Fibroblast of upper back skin (primary cell): Measurements from ENCODE around the gene GPR132.
"Not testable (repeated sequence)": the region's sequence is repeated elsewhere in the genome, so short reads cannot be mapped to it uniquely, and the experiment has no call there.

ENCODE experiments used
- DNase-seq: peaks from one replicate; pipeline ENCODE4 v3.0.0-alpha.2; 2013

Gene GPR132

DNA sequence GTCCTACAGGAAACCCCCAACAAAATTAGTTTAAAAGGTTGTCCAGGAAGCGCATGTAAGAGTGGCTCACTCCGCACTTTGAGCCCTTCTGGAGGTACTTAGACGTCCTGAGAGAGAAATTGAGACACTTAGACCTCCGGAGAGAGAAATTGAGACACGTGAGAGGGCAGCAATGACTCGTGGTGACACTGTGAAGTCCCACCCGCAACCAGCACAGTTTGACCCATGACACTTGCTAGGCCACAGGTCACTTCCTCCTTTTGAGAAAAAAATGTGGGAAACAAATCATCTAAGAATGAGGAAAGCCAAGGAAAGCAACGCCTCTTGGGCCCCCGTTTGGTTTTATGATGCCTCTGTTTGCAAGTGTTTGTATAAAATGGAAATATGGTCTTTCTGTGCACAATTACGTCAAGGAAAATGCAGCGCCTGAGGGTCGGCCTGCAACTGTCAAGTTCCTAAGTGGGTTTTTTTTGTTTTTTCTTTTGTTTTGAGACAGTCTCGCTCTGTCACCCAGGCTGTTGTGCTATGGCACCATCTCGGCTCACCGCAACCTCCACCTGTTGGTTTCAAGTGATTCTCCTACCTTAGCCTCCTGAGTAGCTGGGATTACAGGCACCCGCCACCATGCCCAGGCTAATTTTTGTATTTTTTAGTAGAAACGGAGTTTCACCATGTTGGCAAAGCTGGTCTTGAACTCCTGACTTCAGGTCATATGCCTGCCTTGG, 30.8 kb downstream of the GPR132 start:
- no peak for DNase-seq

DNA sequence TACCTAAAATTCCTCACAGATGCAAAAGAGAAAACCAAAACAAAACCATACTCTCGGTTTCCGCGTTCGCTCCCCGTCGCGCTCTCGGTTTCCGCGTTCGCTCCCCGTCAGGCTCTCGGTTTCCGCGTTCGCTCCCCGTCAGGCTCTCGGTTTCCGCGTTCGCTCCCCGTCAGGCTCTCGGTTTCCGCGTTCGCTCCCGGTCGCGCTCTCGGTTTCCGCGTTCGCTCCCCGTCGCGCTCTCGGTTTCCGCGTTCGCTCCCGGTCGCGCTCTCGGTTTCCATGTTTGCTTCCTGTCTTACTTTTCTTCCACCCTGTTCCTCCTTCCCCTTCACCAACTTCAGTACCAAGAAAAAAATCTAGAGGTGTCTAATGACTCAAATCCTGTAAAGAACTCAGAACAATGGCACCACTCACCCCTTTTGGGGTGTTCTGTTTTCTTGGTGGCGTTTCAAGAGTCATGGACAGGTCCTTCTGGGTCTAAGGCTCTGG, 31.8 kb downstream of the GPR132 start:
- DNase-seq, result not testable (repeated sequence)

DNA sequence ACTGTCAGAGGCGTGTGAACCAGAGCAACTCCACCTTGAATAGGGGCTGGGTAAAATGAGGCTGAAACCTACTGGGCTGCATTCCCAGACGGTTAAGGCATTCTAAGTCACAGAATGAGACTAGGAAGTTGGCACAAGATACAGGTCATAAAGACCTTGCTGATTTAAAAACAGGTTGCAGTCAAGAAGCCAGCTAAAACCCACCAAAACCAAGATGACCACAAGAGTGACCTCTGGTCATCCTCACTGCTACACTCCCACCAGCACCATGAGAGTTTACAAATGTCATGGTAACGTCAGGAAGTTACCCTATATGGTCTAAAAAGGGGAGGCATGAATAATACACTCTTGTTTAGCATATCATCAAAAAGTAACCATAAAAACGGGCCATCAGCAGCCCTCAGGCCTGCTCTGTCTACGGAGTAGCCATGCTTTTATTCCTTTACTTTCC, 32.8 kb downstream of the GPR132 start:
- DNase-seq, result peak; percentile 40

DNA sequence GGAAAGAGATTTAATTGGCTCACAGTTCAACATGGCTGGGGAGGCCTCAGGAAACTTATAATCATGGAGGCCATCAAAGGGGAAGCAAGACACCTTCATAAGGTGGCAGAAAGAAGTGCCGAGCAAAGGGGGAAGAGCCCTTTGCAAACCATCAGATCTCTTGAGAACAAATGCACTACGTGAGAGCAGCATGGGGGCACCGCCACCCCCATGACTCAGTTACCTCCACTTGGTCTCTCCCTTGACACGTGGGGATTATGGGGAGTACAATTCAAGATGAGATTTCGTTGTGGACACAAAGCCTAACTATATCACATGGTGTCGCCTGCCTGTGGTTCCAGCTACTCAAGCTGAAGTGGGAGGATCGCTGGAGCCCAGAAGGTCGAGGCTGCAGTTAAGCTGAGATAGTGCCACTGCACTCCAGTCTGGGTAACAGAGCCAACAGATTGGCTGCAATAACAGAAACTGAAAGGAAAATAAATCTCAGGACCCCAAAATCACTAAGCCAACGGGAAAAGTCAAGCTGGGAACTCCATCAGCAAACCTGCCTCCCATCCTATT, 34.3 kb downstream of the GPR132 start:
- no peak for DNase-seq

DNA sequence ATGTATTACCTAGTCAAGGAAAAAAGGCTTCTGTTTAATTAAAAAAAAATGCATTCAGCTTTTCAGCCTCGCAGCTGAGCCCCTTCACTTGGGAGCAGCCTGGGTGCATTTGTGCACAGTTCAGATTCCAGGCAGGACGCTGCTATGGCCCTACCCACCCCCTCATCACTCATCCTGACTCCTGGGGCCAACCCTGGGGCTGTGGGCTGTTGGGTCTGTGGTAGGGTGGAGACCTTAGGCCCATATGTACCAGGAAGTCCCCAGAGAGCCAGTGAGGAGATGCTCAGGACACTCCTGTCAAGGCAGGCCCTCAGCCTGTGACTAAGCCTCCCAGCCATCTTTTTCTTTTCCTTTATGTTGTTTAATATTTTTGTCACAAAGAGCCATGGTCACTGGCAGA, 35.0 kb downstream of the GPR132 start:
- no peak for DNase-seq

DNA sequence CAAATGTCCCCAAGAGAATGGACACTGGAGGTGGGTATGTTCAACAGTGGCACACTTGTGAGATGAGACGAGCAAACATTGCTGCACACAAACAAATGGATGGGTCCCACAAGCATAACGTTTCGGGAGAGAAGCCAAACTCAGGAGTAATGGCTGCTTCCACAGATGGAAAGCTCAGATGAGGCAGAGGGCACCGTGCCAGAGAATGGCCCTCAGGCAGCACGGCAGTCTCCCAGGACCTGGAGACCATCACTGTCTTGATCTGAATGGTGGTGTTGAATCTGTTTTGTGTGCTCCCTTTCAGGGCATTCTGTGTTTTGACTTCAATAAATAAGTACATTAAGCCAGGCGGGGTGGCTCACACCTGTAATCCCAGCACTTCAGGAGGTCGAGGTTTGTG, 35.8 kb downstream of the GPR132 start:
- DNase-seq, result no peak

DNA sequence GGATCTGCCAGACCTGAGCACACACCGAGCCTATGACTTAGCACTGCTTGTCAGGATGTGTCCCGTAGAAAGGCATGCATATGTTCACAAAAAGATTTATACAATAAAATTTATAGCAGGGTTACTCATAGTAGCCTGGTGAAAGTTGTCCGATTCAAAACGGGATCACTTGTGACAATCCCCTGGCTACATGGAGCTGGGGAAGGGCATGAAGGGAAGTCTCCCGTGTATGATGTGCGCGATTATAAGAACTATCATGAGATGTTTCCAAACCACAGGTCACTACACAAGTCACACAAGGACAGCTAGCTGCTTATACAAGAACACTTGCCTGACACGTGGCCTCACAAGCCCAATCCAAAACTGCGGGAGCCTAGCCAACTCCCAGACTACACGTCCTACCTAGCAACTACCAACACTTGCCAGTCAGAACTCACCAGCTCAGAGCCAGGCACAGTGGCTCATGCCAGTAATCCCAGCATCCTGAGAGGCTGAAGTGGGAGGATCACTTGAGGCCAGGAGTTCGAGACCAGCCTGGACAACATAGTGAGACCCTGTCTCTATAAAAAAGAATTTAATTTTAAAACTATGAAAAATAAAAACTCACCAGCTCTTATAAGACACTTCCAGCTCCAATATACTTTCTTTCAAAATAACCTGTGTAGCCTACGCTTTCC, 36.8 kb downstream of the GPR132 start:
- peak; percentile 45 for DNase-seq

DNA sequence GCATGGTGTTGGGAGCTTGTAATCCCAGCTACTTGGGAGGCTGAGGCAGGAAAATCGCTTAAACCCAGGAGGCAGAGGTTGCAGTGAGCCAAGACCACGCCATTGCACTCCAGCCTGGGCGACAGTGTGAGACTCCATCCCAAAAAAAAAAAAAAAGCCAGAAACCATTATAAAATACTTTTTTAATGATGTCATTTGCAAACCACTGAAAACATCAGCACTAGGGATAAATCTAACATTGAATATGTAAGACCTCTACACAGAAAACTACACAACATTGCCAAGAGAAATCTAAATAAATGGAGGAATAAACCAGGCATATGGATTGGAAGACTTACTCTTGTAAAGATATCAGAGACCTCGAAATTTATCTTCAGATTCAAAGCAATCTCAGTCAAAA, 37.5 kb downstream of the GPR132 start:
- not testable (repeated sequence) for DNase-seq

DNA sequence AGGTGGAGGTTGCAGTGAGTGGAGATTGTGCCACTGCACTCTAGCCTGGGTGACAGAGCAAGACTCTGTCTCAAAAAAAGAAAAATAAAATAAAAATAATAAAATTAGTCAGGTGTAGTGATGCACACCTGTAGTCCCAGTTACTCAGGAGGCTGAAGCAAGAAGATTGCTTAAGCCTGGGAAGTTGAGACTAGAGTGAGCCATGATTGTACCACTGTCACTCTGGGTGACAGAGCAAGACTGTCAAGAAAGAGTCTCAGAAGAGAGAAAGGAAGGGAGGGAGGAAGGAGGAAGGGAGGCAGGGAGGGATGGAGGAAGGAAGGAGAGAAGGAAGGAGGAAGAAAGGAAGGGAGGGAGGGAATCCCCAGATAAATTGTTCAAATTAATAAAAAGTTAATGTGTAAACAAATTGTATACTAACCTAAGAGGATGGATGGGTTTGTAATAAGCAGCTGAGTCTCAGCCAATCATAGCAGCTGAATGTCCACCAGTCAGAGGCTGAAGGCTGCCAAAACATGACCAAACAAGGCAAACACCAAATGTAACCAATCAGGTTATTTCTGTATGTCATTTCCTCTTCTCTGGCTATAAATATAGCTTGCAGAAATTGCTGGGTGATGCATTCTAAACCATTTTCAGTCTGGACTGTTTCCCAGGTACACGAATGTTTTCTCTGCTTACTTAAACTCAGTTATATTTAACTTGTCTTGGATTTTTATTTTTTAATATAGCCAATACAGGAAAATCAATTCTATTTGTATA, 38.2 kb downstream of the GPR132 start:
- peak; percentile 58 for DNase-seq

DNA sequence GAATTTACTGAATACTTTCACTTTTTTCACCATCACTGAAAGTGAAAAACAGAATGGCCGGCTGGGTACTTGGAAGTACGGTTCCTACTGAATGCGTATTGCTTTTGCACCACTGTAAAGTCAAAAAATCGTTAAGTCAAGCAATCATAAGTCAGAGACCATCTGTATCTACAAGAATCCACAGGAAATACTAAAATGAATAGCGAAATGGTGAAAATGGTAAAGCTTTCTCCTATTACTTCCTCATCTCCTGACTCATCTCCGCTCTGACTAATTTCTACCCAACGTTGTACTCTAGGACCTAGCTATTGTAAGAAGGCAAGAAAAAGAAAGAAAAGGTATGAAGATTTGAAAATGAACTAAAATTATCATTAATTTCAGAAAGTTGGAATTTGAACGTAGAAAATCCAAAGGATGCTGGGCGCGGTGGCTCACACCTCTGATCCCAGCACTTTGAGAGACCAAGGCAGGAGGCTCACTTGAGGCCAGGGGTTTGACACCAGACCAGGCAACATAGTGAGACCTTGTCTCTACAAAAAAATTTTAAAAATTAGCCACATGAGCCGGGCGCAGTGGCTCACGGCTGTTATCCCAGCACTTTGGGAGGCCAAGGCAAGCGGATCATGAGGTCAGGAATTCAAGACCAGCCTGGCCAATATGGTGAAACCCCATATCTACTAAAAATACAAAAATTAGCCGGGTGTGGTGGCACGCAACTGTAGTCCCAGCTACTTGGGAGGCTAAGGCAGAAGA, 39.0 kb downstream of the GPR132 start:
- DNase-seq, result peak; percentile 53

DNA sequence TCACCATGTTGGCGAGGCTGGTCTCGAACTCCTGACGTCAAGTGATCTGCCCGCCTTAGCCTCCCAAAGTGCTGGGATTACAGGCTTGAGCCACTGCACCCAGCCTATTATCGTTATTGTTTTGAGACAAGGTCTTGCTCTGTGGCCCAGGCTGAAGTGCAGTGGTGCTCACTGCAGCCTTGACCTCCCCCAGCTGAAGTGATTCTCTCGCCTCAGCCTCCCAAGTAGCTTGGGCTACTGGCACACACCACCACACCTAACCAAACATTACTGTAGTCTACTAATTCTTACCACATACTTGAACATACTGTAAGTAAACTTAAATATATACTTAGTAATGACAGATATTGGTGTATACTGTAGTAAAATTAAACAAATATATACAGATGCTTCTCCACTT, 39.8 kb downstream of the GPR132 start:
- no peak for DNase-seq

DNA sequence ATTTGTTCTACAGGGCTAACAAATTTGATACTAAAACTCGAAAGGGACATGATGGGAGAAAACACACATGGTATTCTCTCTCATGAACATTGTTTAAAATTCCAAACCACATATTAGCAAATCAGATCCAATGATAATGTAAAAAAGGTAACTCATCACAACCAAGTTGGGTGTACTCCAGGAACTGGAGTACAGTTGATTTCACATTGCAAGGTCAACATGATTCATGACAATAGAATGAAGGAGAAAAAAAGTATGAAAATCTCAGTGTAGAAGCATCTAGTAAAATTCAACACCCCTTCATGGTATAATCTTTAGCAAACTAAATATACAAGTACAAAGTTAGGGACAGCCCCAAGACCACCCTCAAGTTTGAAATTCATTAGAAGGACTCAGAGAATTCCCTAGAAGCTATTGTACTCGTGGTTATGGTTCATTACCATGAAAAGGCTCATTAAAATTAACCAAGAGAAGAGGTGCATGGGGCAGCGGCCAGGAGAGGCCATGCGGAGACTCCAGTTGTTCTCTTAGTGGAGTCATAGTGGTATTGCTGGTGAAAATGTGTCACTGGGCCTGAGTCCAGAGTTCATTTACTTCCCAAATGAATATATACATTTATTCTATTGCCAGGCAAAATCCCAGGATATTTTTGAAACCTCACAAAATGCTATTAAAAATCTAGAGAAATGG, 41.3 kb downstream of the GPR132 start:
- peak; percentile 78 for DNase-seq

DNA sequence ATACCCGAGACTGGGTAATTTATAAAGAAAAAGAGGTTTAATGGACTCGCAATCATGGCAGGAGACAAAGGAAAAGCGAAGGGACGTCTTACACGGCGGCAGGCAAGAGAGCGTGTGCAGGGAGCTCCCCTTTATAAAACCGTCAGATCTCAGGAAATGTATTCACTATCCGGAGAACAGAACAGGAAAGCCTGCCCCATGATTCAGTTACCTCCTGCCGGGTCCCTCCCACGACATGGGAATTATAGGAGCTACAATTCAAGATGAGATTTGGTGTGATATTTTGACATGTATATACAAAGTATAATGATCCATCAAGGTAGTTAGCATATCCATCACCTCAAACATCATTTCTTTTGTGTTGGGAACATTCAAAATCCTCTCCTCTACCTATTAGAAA, 42.1 kb downstream of the GPR132 start:
- no peak for DNase-seq

DNA sequence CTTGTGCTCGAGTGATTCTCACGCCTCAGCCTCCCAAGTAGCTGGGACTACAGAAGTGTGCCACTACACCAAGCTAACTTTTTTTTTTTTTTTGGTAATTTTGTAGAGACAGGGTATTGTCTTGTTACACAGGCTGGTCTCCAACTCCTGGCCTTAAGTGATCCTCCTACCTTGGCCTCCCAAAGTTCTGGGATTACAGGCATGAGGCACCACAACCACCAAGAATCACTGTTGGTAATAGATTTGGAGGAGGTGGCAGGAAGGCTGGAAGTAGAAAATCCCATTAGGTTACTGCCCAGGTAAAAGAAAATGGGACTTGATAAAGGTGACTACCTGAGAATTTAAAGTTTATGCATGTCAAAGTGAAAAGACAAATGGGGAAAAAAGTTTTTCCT, 43.0 kb downstream of the GPR132 start:
- DNase-seq, result no peak

DNA sequence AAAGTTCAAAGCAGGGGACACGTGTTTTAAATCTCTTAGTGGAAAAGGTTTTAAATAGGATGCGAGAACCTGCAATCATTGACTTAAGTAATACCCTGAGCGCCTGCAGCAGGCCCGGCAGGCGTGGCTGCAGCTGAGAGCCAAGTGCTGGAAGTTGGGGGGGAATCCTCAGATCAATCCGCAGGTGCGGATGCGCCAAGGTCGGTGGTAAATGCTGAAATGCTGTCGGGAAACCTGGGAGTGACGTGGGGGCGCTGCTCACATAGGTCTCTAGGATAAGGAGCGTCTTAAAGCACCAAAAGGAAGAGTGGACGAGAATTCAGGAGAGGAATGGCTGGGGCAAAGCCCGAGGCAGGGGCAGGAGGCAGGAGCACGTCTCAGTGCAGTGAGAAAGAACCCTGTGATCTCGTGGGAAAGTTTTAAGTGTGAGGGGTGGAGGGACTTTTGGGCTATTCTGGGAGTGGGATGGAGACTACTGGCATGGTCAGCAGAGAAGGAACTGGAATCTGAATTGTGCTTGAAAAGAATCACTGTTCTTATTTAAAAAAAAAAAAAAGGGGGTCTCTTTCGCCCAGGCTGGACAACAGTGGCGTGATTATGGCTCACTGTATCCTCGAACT, 43.5 kb downstream of the GPR132 start:
- DNase-seq, result peak; percentile 35

DNA sequence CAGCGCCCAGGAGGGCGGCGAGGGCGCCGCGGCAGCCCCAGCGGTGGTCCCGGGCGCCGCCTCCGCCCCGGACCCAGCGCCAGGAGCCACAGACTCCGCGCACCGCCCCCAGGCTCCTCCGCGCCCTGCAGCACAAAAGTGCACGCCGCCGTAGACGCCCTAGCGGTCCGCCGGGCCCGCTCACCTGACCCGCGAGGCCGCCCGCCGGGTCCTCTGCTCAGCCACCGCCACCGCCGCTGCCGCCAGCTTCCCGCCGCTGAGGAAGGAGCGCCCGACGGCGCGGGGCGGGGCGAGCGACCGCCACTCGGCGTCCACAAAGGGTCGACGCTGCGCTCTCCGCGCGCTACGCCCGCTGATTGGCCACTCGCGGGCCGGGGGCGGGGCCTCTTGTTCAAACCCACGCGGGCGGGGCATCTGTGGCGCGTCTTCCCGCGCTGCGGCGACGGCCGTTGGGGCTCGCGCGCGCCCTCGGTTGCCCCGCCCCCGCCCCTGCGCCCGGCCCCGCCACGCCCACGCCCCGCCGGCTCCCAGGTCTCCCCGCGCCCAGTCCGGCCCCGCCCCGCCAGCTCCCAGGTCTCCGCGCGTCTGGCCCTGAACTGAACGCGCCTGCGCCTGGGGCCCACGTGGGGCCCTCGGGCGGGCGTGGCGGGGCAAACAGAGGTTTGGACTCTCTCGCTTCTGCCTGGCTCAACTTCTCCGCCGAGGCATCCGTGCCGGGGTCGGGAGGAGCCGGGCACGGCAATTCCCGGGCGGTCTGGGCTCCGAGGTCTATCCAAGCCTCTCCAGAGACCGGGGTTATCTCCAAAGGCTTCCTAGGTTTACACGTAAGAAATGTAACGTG, 44.2 kb downstream of the GPR132 start, which contains the start of gene CDCA4:
Gene CDCA4, minus strand, starts transcription at position 269 of the 841 bp plus-strand sequence. CDS start 9,154 bp downstream, outside the sequence.
- peak; percentile 94 for DNase-seq

DNA sequence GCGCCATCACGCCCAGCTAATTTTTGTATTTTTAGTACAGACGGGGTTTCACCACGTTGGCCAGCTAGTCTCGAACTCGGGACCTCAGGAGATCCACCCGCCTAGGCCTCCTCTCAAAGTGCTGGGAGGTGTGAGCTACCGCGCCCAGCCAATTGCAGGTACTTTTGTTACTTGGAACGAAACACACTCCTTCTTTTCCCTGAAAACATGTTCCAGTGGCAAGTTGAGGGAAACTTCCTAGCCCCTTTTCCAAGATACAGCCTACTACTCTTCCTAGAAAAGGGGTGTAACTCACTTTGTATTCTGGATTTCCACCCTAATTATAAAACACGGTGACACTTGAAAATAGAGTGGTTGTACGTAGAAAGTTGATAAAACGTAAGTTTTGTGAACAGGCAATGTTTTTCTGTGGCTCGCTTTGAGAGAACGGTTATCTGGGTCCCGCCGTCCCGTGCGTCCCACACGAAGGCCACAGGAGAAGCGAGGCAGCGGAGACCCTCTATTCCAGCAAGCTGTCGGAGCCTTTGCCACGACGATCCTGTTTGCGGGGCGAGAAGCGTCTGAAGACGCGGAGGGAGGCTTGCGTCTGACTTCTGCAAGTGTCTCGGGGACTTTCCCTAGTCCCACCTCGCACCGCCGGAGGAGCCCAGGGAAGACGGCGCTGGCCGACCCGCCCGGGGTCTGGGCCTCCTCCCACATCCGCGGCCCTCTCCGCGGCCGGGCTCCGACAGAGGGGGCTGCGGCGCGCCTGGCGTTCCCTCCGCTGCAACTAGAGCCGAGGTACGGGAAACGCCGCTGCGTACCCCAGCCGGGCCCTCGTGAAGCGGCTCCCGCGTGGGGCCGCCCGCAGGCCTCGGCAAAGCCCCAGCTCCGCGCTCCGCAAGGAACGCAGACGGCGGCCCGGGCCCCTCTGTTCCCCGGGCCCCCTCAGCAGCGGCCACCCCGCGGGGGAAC, 45.1 kb downstream of the GPR132 start:
- no peak for DNase-seq

DNA sequence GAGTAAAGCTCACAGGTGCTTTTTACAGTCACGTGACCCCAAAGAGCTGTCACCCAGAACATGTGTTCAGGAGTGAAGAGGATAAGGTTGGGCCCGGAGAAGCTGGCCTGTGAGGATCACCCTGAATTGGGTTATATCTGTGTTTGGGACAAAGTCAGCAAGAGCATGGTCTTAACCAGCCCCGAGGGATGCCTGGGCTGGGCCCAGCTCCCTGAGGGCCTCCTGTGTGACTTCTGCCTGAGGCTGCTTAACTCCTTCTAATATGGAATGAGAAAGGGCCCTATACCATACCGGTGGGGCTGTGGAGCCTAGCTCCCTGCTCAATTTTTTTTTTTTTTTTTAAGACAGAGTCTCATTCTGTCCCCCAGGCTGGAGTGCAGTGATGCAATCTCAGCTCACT, 46.8 kb downstream of the GPR132 start:
- DNase-seq, result no peak

DNA sequence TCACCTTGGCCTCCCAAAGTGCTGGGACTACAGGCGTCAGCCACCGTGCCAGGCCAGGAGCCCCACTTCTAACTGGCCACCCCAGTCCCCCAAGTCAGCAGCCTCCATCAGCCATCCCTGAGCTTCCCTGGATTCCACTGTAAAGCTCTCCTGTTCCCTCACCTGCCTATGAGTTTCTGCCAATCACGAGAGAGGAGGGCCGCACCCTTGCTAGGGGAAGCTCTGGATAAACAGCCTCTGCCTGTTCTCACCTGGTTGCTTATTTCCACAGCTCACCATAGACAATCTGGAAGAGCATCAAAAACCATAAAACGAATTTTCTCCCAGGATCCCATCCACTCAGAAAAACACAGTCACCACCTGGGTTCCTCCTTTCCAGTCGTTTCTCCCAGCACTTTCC, 49.3 kb downstream of the GPR132 start:
- no peak for DNase-seq
